Osteocyte (in vitro differentiated cells): ENCODE measurements around the gene EVC2. TPM values are rescaled to one million over a fixed set of nuclear protein-coding genes. Genes with fewer than 3 reads are reported as not detected.

Experiments used
- DNase-seq: peaks from one replicate; pipeline ENCODE4 v3.0.0; 2021; ENCODE audit warnings: mixed read lengths; ENCODE audit not compliant: unreplicated experiment; ENCODE audit errors: extremely low spot score
- H3K27ac Mint-ChIP-seq: one replicate; pipeline ENCODE4 v1.8.0; 2021; ENCODE audit warnings: mild to moderate bottlenecking, mixed read lengths; ENCODE audit not compliant: unreplicated experiment
- H3K27me3 Mint-ChIP-seq: one replicate; pipeline ENCODE4 v1.8.0; 2021; ENCODE audit warnings: mixed read lengths; ENCODE audit not compliant: unreplicated experiment
- H3K36me3 Mint-ChIP-seq: one replicate; pipeline ENCODE4 v1.8.0; 2021; ENCODE audit warnings: mixed read lengths; ENCODE audit not compliant: unreplicated experiment
- H3K4me1 Mint-ChIP-seq: one replicate; pipeline ENCODE4 v1.8.0; 2021; ENCODE audit warnings: mixed read lengths; ENCODE audit not compliant: unreplicated experiment
- H3K4me3 Mint-ChIP-seq: one replicate; pipeline ENCODE4 v1.8.0; 2021; ENCODE audit warnings: mild to moderate bottlenecking, moderate library complexity, mixed read lengths; ENCODE audit not compliant: unreplicated experiment
- H3K9me3 Mint-ChIP-seq: one replicate; pipeline ENCODE4 v1.8.0; 2021; ENCODE audit warnings: mixed read lengths; ENCODE audit not compliant: unreplicated experiment
- total RNA-seq: library from RNA; stranded (reverse); gene quantifications from 2 replicates; pipeline ENCODE4 v1.2.1, GENCODE V29; 2021
- TF ChIP-seq, protein P1 (sequence below): fragments of 200-600 bp; sonication (generic); IDR thresholded peaks from 2 replicates; pipeline ENCODE4 v1.5.0; 2021; ENCODE audit warnings: antibody characterized with exemption, mild to moderate bottlenecking, moderate library complexity

Gene EVC2
- total RNA-seq, 1 donor from 2014 or later: 3.1 TPM

DNA sequence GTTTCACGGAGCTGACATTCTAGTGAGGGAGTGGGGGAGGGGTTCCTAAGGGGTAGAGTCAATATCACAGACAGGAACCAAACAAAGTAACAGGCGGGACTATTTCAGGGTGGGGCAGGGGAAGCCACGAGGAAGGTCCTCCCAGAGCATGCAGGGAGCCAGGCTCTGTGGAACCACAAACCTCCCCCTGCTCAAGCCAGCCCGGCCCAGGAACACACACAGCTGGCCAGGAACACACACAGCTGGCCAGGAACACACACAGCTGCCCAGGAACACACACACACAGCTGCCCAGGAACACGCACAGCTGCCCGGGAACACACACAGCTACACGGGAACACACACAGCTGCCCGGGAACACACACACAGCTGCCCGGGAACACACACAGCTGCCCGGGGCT is 24.8 kb downstream of the EVC2 start:
- Mint-ChIP-seq H3K27ac (no peak overlapping the region), H3K9me3 (peaks cover 3% of the 10 kb centered on the region), H3K4me3 (no peak overlapping the region), H3K27me3 (no peaks in the 10 kb centered on the region), H3K4me1 (no peaks in the 10 kb centered on the region), H3K36me3 (peaks cover 13% of the 10 kb centered on the region)
- DNase-seq: no peak
- TF ChIP-seq, protein P1, sequence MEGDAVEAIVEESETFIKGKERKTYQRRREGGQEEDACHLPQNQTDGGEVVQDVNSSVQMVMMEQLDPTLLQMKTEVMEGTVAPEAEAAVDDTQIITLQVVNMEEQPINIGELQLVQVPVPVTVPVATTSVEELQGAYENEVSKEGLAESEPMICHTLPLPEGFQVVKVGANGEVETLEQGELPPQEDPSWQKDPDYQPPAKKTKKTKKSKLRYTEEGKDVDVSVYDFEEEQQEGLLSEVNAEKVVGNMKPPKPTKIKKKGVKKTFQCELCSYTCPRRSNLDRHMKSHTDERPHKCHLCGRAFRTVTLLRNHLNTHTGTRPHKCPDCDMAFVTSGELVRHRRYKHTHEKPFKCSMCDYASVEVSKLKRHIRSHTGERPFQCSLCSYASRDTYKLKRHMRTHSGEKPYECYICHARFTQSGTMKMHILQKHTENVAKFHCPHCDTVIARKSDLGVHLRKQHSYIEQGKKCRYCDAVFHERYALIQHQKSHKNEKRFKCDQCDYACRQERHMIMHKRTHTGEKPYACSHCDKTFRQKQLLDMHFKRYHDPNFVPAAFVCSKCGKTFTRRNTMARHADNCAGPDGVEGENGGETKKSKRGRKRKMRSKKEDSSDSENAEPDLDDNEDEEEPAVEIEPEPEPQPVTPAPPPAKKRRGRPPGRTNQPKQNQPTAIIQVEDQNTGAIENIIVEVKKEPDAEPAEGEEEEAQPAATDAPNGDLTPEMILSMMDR: no peak

GRCh38 chr4:5678977-5679376 is 29.4 kb downstream of the EVC2 start:
- TF ChIP-seq, protein P1: no peak
- peaks cover 4% of the 10 kb centered on the region for H3K36me3 Mint-ChIP-seq
- H3K27ac Mint-ChIP-seq: no peak overlapping the region
- no peak overlapping the region for H3K4me3 Mint-ChIP-seq
- no peaks in the 10 kb centered on the region for H3K27me3 Mint-ChIP-seq
- DNase-seq: no peak
- H3K9me3 Mint-ChIP-seq: no peaks in the 10 kb centered on the region
- H3K4me1 Mint-ChIP-seq: no peaks in the 10 kb centered on the region

- H3K4me1 Mint-ChIP-seq: no peaks in the 10 kb centered on the region
Observed at GRCh38 chr4:5676763-5677162, 31.6 kb downstream of the EVC2 start.

GRCh38 chr4:5666741-5667140 is 41.6 kb downstream of the EVC2 start:
- TF ChIP-seq, protein P1: no peak
- Mint-ChIP-seq H3K9me3 (peaks cover 12% of the 10 kb centered on the region), H3K4me3 (no peak overlapping the region), H3K36me3 (peaks cover 18% of the 10 kb centered on the region), H3K27ac (no peak overlapping the region), H3K4me1 (no peaks in the 10 kb centered on the region), H3K27me3 (no peaks in the 10 kb centered on the region)
- no peak for DNase-seq

More at GRCh38 chr4:5676763-5677162, 31.6 kb downstream of the EVC2 start:
- H3K4me3 Mint-ChIP-seq: no peak overlapping the region
- no peaks in the 10 kb centered on the region for H3K9me3 Mint-ChIP-seq
- DNase-seq: no peak
- H3K27me3 Mint-ChIP-seq: peaks cover 3% of the 10 kb centered on the region
- TF ChIP-seq, protein P1: no peak
- peaks cover 3% of the 10 kb centered on the region for H3K36me3 Mint-ChIP-seq
- H3K27ac Mint-ChIP-seq: no peak overlapping the region

DNA sequence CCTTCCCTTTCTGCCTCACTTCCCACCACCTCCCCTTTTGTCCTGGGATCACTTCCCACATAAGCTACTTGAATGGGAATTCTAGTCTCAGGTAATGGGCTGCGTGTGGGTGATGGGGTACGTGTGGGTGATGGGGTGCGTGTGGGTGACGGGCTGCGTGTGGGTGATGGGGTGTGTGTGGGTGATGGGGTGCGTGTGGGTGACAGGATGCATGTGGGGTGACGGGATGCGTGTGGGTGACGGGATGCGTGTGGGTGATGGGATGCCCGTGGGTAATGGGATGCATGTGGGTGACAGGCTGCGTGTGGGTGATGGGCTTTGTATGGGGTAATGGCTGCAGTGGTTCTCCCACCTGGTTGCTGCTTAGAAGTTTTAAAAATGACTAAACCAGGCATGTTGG is 43.6 kb downstream of the EVC2 start:
- no peak overlapping the region for H3K27ac Mint-ChIP-seq
- no peak overlapping the region for H3K4me3 Mint-ChIP-seq
- no peaks in the 10 kb centered on the region for H3K4me1 Mint-ChIP-seq
- DNase-seq: no peak
- no peaks in the 10 kb centered on the region for H3K27me3 Mint-ChIP-seq
- TF ChIP-seq, protein P1: no peak
- peaks cover 28% of the 10 kb centered on the region for H3K36me3 Mint-ChIP-seq
- peaks cover 17% of the 10 kb centered on the region for H3K9me3 Mint-ChIP-seq
